Breast epithelium (tissue), 4 donors: ENCODE data around the gene PMP22. TPM values are rescaled to one million over a fixed set of nuclear protein-coding genes. Genes with fewer than 3 reads are reported as not detected.

ENCODE experiments used
- DNase-seq, 2 donors: peaks; one replicate each; pipeline ENCODE4 v3.0.0-alpha.2; 2019; ENCODE audit warnings: low spot score in 2 of 2
- H3K27ac ChIP-seq, 2 donors: fragments of 200-600 bp; sonication (generic) in 1 of 2; one replicate each; pipeline ENCODE4 v1.5.1; 2016 to 2019; ENCODE audit warnings: mild to moderate bottlenecking in 1 of 2
- H3K27me3 ChIP-seq, 2 donors: fragments of 200-600 bp; sonication (generic) in 1 of 2; one replicate each; pipeline versions ENCODE4 v1.5.1 to v1.6.0; 2017 to 2019; ENCODE audit warnings: control low read depth in 1 of 2, mild to moderate bottlenecking in 1 of 2
- H3K36me3 ChIP-seq: fragments of 200-600 bp; one replicate; pipeline ENCODE4 v1.5.1; 2019
- H3K4me1 ChIP-seq, 2 donors: fragments of 200-600 bp; sonication (generic); one replicate each; pipeline ENCODE4 v1.5.1; 2016 to 2019; ENCODE audit warnings: control low read depth in 1 of 2
- H3K4me3 ChIP-seq, 3 donors: fragments of 200-600 bp; sonication (generic); 1 replicate in 2 of 3; 2 replicates in 1 of 3; pipeline ENCODE4 v1.5.1; 2016 to 2019; ENCODE audit warnings: mild to moderate bottlenecking in 3 of 3, moderate library complexity in 2 of 3
- H3K9me3 ChIP-seq, 2 donors: fragments of 200-600 bp; sonication (generic) in 1 of 2; one replicate each; pipeline ENCODE4 v1.5.1; 2016 to 2019; ENCODE audit warnings: control low read depth in 1 of 2
- POLR2A ChIP-seq: fragments of 450-650 bp; IDR thresholded peaks from one replicate; pipeline ENCODE4 v1.6.1; 2016; ENCODE audit warnings: antibody characterized with exemption, mild to moderate bottlenecking, moderate library complexity
- POLR2AphosphoS5 ChIP-seq, 3 donors: sonication (generic); formaldehyde crosslinking; IDR thresholded peaks; one replicate each; pipeline ENCODE4 v1.6.1; 2017; ENCODE audit warnings: antibody characterized with exemption in 3 of 3
- intact Hi-C: fragments of 100-400 bp; cut with DNase I; formaldehyde crosslinking; loops from one replicate; pipeline ENCODE4 v1.15.1; 2023; ENCODE audit warnings: low total_unique reads
- total RNA-seq, 3 donors: library from RNA; depleted of rRNA; stranded (reverse); fragments of >200 nt; gene quantifications; one replicate each; pipeline ENCODE4 v1.1.0, GENCODE V29; 2016
- TF ChIP-seq, protein P1 (sequence below), 3 donors: fragments of 450-650 bp; IDR thresholded peaks; one replicate each; pipeline ENCODE4 v1.5.1; 2016 to 2017; ENCODE audit warnings: antibody characterized with exemption in 3 of 3, mild to moderate bottlenecking in 3 of 3, moderate library complexity in 3 of 3

Gene PMP22
- total RNA-seq, 3 donors from 2014 or later, result 114 to 478 (median 152) TPM

DNA sequence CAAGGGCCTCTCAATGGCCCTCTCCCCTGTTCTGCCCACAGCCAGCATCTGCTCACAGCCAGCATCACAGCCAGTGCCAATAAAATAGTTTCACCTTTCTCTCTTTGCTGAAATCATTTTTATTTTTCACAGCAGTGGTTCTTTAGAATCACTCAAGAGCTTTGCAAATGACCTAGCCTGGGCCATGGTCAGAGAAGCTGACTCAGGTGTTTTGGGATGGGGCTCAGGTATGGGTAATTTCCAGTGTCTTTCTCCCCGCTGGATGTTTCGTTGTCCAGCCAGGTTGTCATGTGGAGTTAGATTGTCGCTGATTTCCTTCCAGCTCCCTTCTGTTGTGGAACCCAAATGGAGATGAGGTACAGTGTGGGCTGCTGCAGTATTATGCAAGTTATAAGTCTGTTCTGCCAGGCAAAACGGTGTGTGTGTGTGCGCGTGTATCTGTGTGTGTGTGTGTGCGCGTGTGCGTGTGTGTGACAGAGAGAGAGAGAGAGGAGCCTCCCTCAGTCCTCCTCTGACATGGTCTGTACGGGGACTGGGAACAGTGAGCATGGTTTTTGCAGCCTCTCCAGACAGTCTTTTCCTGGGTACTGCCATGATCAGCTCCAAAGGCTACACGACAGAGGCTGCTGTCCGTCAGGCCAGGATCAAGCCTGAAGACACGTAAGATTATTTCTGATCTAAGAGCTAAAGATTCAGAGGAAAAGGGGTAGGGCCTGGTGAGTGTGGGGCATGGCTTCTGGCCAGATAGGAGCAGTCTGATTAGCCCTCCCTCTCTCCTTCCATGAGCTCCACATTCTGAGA, 1.4 kb upstream of the PMP22 start:
- Histone ChIP-seq H3K4me3 (no peak overlapping the region), H3K27ac (no peak overlapping the region), H3K4me1 (peaks cover 0 to 3% of the 10 kb centered on the region in 2 donors), H3K36me3 (no peaks in the 10 kb centered on the region), H3K9me3 (no peaks in the 10 kb centered on the region), H3K27me3 (no peaks in the 10 kb centered on the region)
- TF ChIP-seq, protein P1, sequence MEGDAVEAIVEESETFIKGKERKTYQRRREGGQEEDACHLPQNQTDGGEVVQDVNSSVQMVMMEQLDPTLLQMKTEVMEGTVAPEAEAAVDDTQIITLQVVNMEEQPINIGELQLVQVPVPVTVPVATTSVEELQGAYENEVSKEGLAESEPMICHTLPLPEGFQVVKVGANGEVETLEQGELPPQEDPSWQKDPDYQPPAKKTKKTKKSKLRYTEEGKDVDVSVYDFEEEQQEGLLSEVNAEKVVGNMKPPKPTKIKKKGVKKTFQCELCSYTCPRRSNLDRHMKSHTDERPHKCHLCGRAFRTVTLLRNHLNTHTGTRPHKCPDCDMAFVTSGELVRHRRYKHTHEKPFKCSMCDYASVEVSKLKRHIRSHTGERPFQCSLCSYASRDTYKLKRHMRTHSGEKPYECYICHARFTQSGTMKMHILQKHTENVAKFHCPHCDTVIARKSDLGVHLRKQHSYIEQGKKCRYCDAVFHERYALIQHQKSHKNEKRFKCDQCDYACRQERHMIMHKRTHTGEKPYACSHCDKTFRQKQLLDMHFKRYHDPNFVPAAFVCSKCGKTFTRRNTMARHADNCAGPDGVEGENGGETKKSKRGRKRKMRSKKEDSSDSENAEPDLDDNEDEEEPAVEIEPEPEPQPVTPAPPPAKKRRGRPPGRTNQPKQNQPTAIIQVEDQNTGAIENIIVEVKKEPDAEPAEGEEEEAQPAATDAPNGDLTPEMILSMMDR (IDR thresholded peaks at IDR 0.05), result no peak
- TF ChIP-seq POLR2AphosphoS5 (IDR thresholded peaks at IDR 0.05), result no peak
- TF ChIP-seq POLR2A, result no peak
- no peak for DNase-seq
- intact Hi-C loops, result no loop called here

DNA sequence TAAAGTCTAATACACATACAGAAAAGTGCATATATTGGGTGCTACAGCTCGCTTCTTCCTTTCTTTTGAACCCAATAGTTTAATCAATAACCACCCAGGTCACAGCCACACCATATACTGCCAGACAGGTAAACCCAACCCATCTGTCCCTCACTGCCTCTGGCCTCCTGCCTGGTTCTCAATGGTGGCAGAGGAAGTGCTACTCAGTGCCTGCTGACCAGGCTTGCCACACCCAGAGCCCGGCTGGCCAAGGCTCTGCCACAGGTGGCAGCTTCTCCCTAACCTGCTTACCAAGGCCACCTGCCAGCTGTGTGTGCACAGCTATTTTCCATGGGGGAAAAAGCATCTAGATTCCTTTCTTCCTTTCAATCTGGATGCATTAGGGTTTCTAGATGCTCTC, 584 bp downstream of the PMP22 start:
- intact Hi-C loops, result loop anchor here (5.0 kb wide), 1 partner anchor 238 kb away; no protein-coding TSS in a partner anchor
- Histone ChIP-seq H3K27me3 (no peaks in the 10 kb centered on the region), H3K4me3 (peak overlapping the region; percentile 39 to 85 (median 62)), H3K9me3 (no peaks in the 10 kb centered on the region), H3K4me1 (peaks cover 0 to 3% of the 10 kb centered on the region in 2 donors), H3K27ac (peak overlapping the region; percentile 52 to 67), H3K36me3 (no peaks in the 10 kb centered on the region)
- TF ChIP-seq POLR2A (no peak), POLR2AphosphoS5 (IDR thresholded peaks at IDR 0.05) (no peak)
- TF ChIP-seq, protein P1 (IDR thresholded peaks at IDR 0.05), result no peak
- DNase-seq, result peak; percentile 47 to 68

DNA sequence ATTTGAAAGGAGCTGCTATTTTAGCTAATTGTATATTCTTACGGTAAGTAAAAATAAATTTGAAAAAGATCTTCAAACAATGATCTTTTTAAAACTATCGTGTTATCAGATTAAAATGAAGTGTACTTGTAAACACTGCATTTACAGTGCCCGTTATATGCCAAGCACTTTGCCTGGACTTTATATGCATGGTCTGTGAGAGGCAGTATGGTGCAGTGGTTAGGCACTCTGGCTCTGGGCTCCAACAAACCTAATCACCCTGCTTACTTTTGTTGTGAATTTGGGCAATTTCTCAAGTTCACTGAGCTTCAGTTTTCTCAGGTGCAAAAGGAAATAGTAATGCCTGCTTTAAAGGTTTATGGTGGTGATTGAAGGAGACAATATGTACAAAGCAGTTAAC, 1.4 kb downstream of the PMP22 start:
- Histone ChIP-seq H3K4me3 (peak overlapping the region; percentile 62 to 85 (median 72)), H3K4me1 (peaks cover 0 to 8% of the 10 kb centered on the region in 2 donors), H3K27me3 (no peaks in the 10 kb centered on the region), H3K9me3 (no peaks in the 10 kb centered on the region), H3K27ac (peak overlapping the region; percentile 93 to 96), H3K36me3 (no peaks in the 10 kb centered on the region)
- intact Hi-C loops, result loop anchor here (5.0 kb wide), 1 partner anchor 239 kb away; no protein-coding TSS in a partner anchor
- no peak for DNase-seq
- TF ChIP-seq, protein P1 (IDR thresholded peaks at IDR 0.05), result no peak
- no peak for TF ChIP-seq POLR2A
- no peak for TF ChIP-seq POLR2AphosphoS5 (IDR thresholded peaks at IDR 0.05)

DNA sequence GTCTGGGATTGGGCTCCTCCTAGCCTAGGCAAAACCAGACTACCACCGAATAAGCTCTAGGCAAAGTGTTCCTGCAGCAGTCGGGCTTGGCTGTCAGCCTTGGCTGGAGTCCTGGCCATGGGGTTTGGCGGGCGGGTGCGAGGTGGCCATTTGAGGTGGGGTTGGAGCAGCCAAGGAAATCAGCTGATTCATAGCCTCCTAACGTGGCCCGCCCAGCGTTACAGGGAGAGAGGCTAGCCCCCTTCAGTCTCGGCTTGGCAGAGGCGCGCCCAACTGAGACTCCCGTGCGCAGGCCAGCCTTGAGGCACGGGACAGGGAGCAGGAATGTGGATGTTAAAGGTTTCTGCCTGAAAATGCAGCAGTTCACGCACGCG, 1.9 kb downstream of the PMP22 start:
- Histone ChIP-seq H3K27me3 (no peaks in the 10 kb centered on the region), H3K36me3 (no peaks in the 10 kb centered on the region), H3K27ac (peak overlapping the region; percentile 93 to 96), H3K4me3 (peak overlapping the region; percentile 62 to 85 (median 72)), H3K9me3 (no peaks in the 10 kb centered on the region), H3K4me1 (peaks cover 0 to 8% of the 10 kb centered on the region in 2 donors)
- DNase-seq, result peak; percentile 76 to 82
- intact Hi-C loops, result loop anchor here (5.0 kb wide), 1 partner anchor 239 kb away; no protein-coding TSS in a partner anchor
- TF ChIP-seq POLR2A (no peak), POLR2AphosphoS5 (IDR thresholded peaks at IDR 0.05) (peak in 2 of 3 donors; percentile 45 to 52)
- TF ChIP-seq, protein P1 (IDR thresholded peaks at IDR 0.05), result no peak
